HG03066 (cell line): Measurements from ENCODE around the gene GTF2IRD1.
A peak's percentile ranks its signal among the peaks of the same experiment; 100 is the strongest.
"Not testable (repeated sequence)": the region's sequence is repeated elsewhere in the genome, so short reads cannot be mapped to it uniquely, and the experiment has no call there.

Source experiments
- ATAC-seq: cut with Tn5 transposase; IDR thresholded peaks from one replicate; pipeline ENCODE4 v1.9.1; 2021; ENCODE audit warnings: low read depth; ENCODE audit not compliant: unreplicated experiment

GTF2IRD1 gene

DNA sequence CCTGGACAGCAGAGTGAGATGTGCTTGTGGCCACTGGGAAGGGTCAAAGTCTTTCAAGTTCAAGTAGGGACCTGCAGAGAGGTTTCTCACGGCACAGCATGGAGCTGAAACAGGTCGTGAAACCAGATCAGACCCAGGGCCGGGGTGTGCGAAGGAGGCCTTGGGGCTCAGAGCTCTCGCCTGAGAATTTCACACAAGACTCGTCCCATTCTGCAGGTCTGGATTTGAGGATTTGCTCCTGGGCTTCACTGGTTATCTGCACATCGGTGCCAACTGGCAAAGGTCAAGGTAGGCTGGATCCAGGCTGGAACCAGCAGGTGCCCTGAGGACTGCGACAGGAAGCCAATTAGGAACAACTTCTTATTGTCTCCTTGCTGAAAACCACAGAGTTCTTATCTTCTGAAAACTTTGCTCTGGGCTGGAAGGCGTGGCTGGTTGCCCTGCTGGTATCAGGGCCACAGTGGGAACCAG lies 179.8 kb downstream of the GTF2IRD1 start:
- ATAC-seq: no peak

- ATAC-seq: no peak
These were observed 184.0 kb downstream of the GTF2IRD1 start for GRCh38 chr7:74637745-74638144.

DNA sequence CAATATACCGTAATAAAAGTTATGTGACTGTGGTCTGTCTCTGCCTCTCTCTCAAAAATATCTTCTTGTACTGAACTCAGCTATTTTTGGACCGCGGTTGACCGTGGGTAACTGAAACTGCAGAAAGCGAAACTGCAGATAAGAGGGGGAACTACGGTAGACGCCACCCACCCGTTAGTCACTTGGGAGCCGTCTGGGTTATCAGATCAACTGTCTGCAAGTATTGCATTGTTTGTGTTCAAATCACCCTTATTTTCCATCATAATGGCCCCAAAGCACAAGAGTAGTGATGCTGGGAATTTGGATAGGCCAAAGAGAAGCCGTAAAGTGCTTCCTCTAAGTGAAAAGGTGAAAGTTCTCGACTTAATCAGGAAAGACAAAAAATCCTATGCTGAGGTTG lies 196.3 kb downstream of the GTF2IRD1 start:
- ATAC-seq: peak; percentile 79

DNA sequence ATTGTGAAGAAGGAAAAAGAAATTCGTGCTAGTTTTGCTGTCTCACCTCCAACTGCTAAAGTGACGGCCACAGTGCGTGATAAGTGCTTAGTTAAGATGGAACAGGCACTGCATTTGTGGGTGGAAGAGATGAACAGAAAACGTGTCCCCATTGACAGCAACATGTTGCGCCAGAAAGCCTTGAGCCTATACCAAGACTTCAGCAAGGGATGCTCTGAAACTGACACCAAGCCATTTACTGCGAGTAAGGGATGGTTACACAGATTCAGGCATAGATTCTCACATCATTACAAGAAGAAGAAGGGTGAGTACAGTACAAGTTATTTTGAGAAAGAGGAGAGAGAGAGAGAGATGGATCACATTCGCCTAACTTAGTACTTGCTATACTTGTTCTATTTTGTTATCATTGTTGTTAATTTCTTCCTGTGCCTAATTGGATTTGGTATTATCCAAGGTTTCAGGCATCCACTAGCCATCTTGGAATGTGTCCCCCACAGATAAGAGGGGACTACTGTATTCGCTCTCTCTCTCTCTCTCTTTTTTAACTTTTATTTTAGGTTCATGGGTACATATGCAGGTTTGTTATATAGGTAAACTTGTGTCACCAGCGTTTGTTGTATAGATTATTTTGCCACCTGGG lies 196.9 kb downstream of the GTF2IRD1 start:
- peak; percentile 73 for ATAC-seq

GRCh38 chr7:74651133-74651504 lies 197.4 kb downstream of the GTF2IRD1 start:
- not testable (repeated sequence) for ATAC-seq
